Left colon (tissue), 2 donors: ENCODE measurements around the gene CST8. TPM values are rescaled to one million over a fixed set of nuclear protein-coding genes. Genes with fewer than 3 reads are reported as not detected.

Experiments
- ATAC-seq: fragments of 200-7000 bp; cut with Tn5 transposase; one replicate; pipeline ENCODE4 v1.9.1; 2020; ENCODE audit warnings: mild to moderate bottlenecking, moderate library complexity
- DNase-seq, 2 donors: peaks; one replicate each; pipeline ENCODE4 v3.0.0-alpha.2; 2020
- intact Hi-C, 2 donors: fragments of 100-400 bp; cut with DNase I in 1 of 2; cut with micrococcal nuclease in 1 of 2; formaldehyde crosslinking; loops; one replicate each; pipeline versions ENCODE4 v1.11.2 to v1.14.0; 2022; cut with DNase I, micrococcal nuclease
- total RNA-seq, 2 donors: library from RNA; stranded (reverse); fragmentation: NEBNext Ultra II Directional; extraction: Animal tissue kit (Norgen Biotek cat#: 25700); gene quantifications; one replicate each; pipeline ENCODE4 v1.2.1, GENCODE V29; 2021
- donor health status: DM: no; HTN: no; CAD: no.
- donor health status: DM: yes; HTN: yes; CAD: no.

The CST8 gene
- total RNA-seq, 2 donors from 2014 or later = not detected

GRCh38 chr20:23513164-23513563 lies 22.2 kb downstream of the CST8 start:
- no peak for DNase-seq
- intact Hi-C loops = no loop called here
- ATAC-seq = no peak

- intact Hi-C loops = no loop called here
- ATAC-seq = no peak
- DNase-seq = no peak
These were observed 23.9 kb downstream of the CST8 start for GRCh38 chr20:23514848-23515247.

DNA sequence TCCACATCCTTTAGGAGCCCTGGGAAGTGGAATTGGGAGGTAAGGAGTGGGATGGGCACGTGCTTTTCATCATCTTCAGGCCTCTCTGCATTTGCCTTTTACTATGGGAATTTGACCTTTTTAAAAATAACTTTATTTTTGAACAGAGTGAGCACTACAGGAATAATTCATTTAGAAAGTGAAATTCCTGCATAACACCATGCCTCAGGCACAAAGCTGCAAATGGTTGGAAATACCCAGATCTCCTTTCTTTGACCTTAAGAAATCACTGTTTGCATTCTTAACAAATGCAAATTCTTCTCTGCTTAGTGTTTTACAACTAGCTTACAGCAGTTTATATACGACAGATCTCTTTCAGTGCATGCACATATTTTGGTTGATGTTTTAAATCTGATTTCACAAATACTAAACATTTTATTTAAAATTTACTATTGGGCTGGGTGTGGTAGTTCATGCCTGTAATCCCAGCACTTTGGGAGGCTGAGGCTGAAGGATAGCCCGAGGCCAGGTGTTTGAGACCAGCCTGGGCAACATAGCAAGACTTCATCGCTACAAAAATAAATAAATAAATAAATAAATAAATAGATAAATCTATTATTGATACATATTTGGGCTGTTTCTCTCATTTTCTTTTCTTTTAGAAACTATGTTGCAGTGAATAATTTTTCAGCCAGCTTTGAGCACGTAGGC lies 24.5 kb downstream of the CST8 start:
- DNase-seq (no peak), ATAC-seq (no peak)
- intact Hi-C loops = no loop called here

GRCh38 chr20:23517719-23518118 lies 26.8 kb downstream of the CST8 start:
- ATAC-seq = no peak
- intact Hi-C loops = no loop called here
- no peak for DNase-seq

DNA sequence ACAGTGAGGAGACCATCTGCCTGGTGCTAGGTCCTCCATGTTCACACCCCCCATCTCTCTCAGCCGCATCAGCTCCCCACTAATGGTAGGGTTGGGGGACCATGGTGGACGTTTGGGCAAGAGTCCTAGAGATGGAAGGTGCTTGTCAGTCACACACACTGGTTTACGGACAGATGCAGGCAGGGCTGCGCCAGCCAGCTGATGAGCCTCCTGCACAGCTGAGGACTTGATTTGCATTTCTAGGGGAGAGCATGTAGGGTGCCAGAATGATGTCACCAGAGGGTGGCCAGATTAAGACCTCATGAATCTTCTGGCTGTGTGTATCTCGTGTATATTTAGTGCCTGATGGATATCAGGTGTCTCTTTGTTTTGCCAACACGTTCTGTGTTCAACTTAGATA lies 28.6 kb downstream of the CST8 start:
- no peak for ATAC-seq
- intact Hi-C loops = no loop called here
- DNase-seq = no peak

DNA sequence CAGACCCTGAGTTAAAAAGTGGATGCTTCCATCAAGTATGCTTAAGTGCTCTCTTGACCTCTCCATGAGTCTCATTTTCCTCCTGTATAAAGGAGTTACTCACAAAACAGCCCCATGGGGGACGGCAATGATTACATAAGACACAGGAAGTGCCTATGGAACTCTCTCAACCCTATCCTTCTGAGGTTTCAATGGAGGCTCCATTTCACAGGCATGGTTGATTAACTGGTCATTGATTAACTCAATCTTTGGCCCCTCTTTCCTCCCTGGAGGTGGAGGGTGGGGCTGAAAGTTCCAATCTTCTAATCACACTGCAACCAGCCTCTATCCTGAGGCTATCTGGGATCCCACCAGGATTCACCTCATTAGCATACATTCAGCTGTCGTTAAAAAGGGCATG lies 29.3 kb downstream of the CST8 start:
- ATAC-seq (no peak), DNase-seq (no peak)
- intact Hi-C loops = no loop called here

- intact Hi-C loops = no loop called here
- DNase-seq (no peak), ATAC-seq (no peak)
These were observed 33.2 kb downstream of the CST8 start for GRCh38 chr20:23524146-23524545.

GRCh38 chr20:23526850-23527249 lies 35.9 kb downstream of the CST8 start:
- DNase-seq = no peak
- ATAC-seq = no peak
- intact Hi-C loops = no loop called here

- ATAC-seq (no peak), DNase-seq (no peak)
- intact Hi-C loops = no loop called here
These were observed 38.0 kb downstream of the CST8 start for GRCh38 chr20:23528867-23529431.

- DNase-seq (no peak), ATAC-seq (no peak)
- intact Hi-C loops = no loop called here
These were observed 40.1 kb downstream of the CST8 start for GRCh38 chr20:23530937-23531567.

- ATAC-seq (no peak), DNase-seq (no peak)
- intact Hi-C loops = no loop called here
These were observed 41.6 kb downstream of the CST8 start for GRCh38 chr20:23532533-23532932.

DNA sequence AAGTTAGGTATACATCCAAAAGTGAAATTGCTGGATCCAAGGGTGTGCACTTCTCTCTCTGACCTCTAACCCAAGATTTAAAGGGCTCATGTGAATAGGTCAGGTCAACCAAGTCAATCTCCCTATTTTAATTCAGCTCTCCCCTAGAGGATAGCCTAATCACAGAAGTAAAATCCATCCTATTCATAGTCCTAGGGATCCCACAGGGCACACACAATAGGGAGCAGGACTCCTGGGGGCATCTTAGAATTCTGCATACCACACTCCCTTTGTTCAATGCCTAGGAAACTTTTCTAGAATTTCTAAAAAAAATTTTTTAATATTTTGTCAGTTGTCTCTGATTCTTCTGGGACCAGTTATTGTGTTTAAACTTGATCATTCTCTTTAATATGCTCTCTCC lies 42.2 kb downstream of the CST8 start:
- intact Hi-C loops = no loop called here
- ATAC-seq (no peak), DNase-seq (no peak)

GRCh38 chr20:23534801-23535593 lies 44.1 kb downstream of the CST8 start:
- no peak for ATAC-seq
- DNase-seq = no peak
- intact Hi-C loops = no loop called here

GRCh38 chr20:23536328-23536974 lies 45.5 kb downstream of the CST8 start:
- ATAC-seq (no peak), DNase-seq (no peak)
- intact Hi-C loops = no loop called here

- intact Hi-C loops = no loop called here
- DNase-seq (no peak), ATAC-seq (no peak)
These were observed 46.1 kb downstream of the CST8 start for GRCh38 chr20:23537030-23537429.

DNA sequence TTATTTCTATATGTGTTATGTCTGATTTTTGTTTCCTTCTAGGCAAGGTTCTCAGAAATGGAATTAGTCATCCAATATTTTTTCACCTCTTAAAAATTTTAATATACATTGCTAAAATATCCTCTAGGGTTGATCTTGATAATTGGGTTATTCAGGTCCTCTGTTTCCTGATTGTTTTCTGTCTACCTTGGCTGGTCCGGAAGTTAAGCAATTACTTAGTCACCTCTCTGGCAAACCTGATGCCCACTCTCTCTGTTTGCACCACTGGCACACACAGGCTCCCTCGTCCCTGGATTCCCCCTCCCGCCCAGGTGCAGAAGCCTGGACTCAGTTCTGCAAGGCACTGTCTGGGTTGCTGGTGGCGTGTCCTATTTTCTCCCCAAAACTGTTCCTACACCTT lies 49.7 kb downstream of the CST8 start:
- ATAC-seq (no peak), DNase-seq (no peak)
- intact Hi-C loops = no loop called here

DNA sequence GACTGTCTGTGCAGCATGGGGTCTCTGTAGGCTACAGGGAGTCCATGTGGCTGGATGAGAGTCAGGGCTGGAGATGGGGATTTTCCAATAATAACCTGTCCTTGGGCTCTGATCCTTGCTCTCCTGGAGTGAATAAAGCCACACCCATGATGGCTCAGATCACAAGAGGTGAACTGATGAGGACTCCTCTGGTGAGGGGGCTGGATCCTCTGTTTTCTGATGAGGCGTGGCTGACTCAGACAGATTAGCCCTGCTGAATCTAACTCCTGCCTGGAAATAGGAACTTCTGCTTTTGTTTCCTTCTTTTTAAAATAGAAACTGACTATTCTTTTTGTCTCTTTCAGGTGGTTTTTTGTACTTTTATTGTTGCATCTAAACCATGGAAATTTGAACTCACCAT lies 50.4 kb downstream of the CST8 start:
- intact Hi-C loops = no loop called here
- ATAC-seq (no peak), DNase-seq (no peak)

DNA sequence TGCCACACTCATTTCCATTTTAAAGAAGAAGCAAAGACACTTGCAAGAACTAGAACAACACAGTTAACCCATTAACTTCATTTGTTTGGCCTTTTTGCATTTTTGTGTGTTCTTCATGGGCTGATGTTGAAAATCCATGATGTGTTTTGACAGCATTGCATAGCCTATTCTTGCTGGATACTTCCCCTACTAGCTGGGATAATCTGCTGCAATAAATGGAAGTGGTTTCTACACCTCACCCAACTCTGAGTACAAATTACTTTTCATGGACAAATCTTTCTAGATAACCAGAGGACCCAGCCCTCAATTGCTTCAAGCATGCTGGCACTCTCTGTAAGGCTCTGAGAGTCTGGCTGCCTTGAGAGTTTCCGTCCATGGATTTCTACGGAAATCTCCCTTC lies 50.9 kb downstream of the CST8 start:
- intact Hi-C loops = no loop called here
- no peak for ATAC-seq
- no peak for DNase-seq

- DNase-seq = no peak
- intact Hi-C loops = no loop called here
These were observed 51.9 kb downstream of the CST8 start for GRCh38 chr20:23542801-23543200.

More at GRCh38 chr20:23542801-23543200, 51.9 kb downstream of the CST8 start:
- ATAC-seq = no peak
